ENCODE measurements around the gene OSBPL8.

DNA sequence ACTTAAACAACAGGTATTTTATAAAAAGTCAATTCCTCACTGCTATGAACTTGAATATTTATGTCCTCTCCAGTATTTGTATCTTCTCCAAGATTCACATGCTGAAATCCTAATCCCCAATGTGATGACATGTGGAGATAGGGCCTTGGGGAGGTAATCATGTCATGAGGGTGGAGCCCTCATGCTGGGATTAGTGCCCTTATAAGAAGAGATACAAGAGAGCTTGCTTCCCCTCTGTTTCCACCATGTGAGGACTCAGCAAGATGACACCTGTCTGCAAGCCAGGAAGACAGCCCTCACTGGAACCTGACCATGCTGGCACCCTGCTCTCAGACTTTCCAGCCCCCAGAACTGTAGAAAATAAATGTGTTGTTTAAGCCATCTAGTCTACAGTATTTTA is 36.2 kb downstream of the OSBPL8 start:
- TF ChIP-seq, protein P1, sequence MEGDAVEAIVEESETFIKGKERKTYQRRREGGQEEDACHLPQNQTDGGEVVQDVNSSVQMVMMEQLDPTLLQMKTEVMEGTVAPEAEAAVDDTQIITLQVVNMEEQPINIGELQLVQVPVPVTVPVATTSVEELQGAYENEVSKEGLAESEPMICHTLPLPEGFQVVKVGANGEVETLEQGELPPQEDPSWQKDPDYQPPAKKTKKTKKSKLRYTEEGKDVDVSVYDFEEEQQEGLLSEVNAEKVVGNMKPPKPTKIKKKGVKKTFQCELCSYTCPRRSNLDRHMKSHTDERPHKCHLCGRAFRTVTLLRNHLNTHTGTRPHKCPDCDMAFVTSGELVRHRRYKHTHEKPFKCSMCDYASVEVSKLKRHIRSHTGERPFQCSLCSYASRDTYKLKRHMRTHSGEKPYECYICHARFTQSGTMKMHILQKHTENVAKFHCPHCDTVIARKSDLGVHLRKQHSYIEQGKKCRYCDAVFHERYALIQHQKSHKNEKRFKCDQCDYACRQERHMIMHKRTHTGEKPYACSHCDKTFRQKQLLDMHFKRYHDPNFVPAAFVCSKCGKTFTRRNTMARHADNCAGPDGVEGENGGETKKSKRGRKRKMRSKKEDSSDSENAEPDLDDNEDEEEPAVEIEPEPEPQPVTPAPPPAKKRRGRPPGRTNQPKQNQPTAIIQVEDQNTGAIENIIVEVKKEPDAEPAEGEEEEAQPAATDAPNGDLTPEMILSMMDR (conservative IDR thresholded peaks at IDR 0.05 in 1 of 2, IDR thresholded peaks at IDR 0.05 in 1 of 2; ENCODE audit: low read depth in 1 of 2, low read length in 2 of 2) = no peak
- no peak for TF ChIP-seq EZH2 (IDR thresholded peaks at IDR 0.05; ENCODE audit: low read length, missing control alignments)
